Astrocyte (in vitro differentiated cells and primary cell): ENCODE data around the gene MAG. TPM values are rescaled to one million over a fixed set of nuclear protein-coding genes. Genes with fewer than 3 reads are reported as not detected.

Experiments used
- DNase-seq: peaks from one replicate; pipeline ENCODE4 v3.0.0-alpha.2; 2010; ENCODE audit warnings: low read depth
- FAIRE-seq: peaks from 2 replicates; lab custom pipeline; 2011; peaks lifted over from hg19 to GRCh38; lab: Jason Lieb, UNC
- H2AFZ ChIP-seq: 2 replicates; pipeline ENCODE4 v1.6.0; 2012; ENCODE audit warnings: low read depth, low read length, inconsistent platforms
- H3K27ac ChIP-seq: 2 replicates; pipeline ENCODE4 v1.5.1; 2011; ENCODE audit warnings: low read depth, low read length, inconsistent platforms
- H3K27me3 ChIP-seq: 2 replicates; pipeline ENCODE4 v1.6.0; 2011; ENCODE audit warnings: low read length, inconsistent platforms; ENCODE audit not compliant: insufficient read depth
- H3K36me3 ChIP-seq: 2 replicates; pipeline ENCODE4 v1.5.1; 2011; ENCODE audit warnings: low read length, inconsistent platforms; ENCODE audit not compliant: insufficient read depth
- H3K4me1 ChIP-seq: 2 replicates; pipeline ENCODE4 v1.5.1; 2011; ENCODE audit warnings: low read length, inconsistent platforms; ENCODE audit not compliant: insufficient read depth
- H3K4me2 ChIP-seq: 2 replicates; pipeline ENCODE4 v1.6.0; 2012; ENCODE audit warnings: low read length, inconsistent platforms
- H3K4me3 ChIP-seq: 2 replicates; pipeline ENCODE4 v1.5.1; 2011; ENCODE audit warnings: low read depth, mild to moderate bottlenecking, low read length, inconsistent platforms; ENCODE audit not compliant: insufficient read depth
- H3K79me2 ChIP-seq: 2 replicates; pipeline ENCODE4 v1.6.0; 2012; ENCODE audit warnings: mild to moderate bottlenecking, low read length, inconsistent platforms; ENCODE audit not compliant: insufficient read depth
- H3K9ac ChIP-seq: 2 replicates; pipeline ENCODE4 v1.6.0; 2012; ENCODE audit warnings: mild to moderate bottlenecking, low read length, inconsistent platforms
- H3K9me3 ChIP-seq: 2 replicates; pipeline ENCODE4 v1.5.1; 2012; ENCODE audit warnings: low read depth, mild to moderate bottlenecking, low read length, inconsistent platforms; ENCODE audit not compliant: insufficient read depth
- H4K20me1 ChIP-seq: 2 replicates; pipeline ENCODE4 v1.6.0; 2012; ENCODE audit warnings: low read length, inconsistent platforms; ENCODE audit not compliant: insufficient read depth
- H3K27ac Mint-ChIP-seq: one replicate; pipeline ENCODE4 v1.8.0; 2021; ENCODE audit warnings: mild to moderate bottlenecking, mixed read lengths; ENCODE audit not compliant: unreplicated experiment
- H3K27me3 Mint-ChIP-seq: one replicate; pipeline ENCODE4 v1.8.0; 2021; ENCODE audit warnings: low read depth, mixed read lengths; ENCODE audit not compliant: unreplicated experiment
- H3K36me3 Mint-ChIP-seq: one replicate; pipeline ENCODE4 v1.8.0; 2021; ENCODE audit warnings: low read depth, mixed read lengths; ENCODE audit not compliant: unreplicated experiment
- H3K4me1 Mint-ChIP-seq: one replicate; pipeline ENCODE4 v1.8.0; 2021; ENCODE audit warnings: low read depth, mixed read lengths; ENCODE audit not compliant: unreplicated experiment
- H3K4me3 Mint-ChIP-seq: one replicate; pipeline ENCODE4 v1.8.0; 2021; ENCODE audit warnings: mild to moderate bottlenecking, moderate library complexity, mixed read lengths; ENCODE audit not compliant: unreplicated experiment
- H3K9me3 Mint-ChIP-seq: one replicate; pipeline ENCODE4 v1.8.0; 2021; ENCODE audit warnings: mild to moderate bottlenecking, mixed read lengths; ENCODE audit not compliant: unreplicated experiment
- CTCF ChIP-seq: IDR thresholded peaks from 2 replicates; pipeline ENCODE4 v1.5.1; 2011; ENCODE audit warnings: low read depth, mild to moderate bottlenecking, inconsistent platforms, low read length, moderate library complexity; ENCODE audit not compliant: insufficient read depth
- EZH2 ChIP-seq: IDR thresholded peaks from 2 replicates; pipeline ENCODE4 v1.6.1; 2012; ENCODE audit warnings: mild to moderate bottlenecking, low read length, inconsistent platforms; ENCODE audit not compliant: insufficient read depth
- total RNA-seq: library from RNA; stranded (reverse); gene quantifications from 2 replicates; pipeline ENCODE4 v1.2.1, GENCODE V29; 2021

Gene MAG
- total RNA-seq, 1 donor from 2014 or later: not detected

GRCh38 chr19:35294328-35294727 lies 2.4 kb downstream of the MAG start:
- Histone ChIP-seq H4K20me1 (no peaks in the 10 kb centered on the region), H3K9me3 (peaks cover 9% of the 10 kb centered on the region), H3K79me2 (no peaks in the 10 kb centered on the region), H3K4me3 (no peak overlapping the region), H3K36me3 (no peaks in the 10 kb centered on the region), H3K27me3 (peaks cover 3% of the 10 kb centered on the region), H3K4me2 (no peak overlapping the region), H3K27ac (no peak overlapping the region), H2AFZ (no peak overlapping the region), H3K9ac (no peak overlapping the region), H3K4me1 (no peaks in the 10 kb centered on the region)
- Mint-ChIP-seq H3K27ac (no peak overlapping the region), H3K27me3 (peaks cover 18% of the 10 kb centered on the region), H3K9me3 (no peaks in the 10 kb centered on the region), H3K4me3 (no peak overlapping the region), H3K4me1 (no peaks in the 10 kb centered on the region), H3K36me3 (no peaks in the 10 kb centered on the region)
- DNase-seq (no peak), FAIRE-seq (no peak)
- TF ChIP-seq EZH2 (no peak), CTCF (no peak)

- H3K4me3 Mint-ChIP-seq: no peak overlapping the region
- Histone ChIP-seq H3K4me3 (no peak overlapping the region), H3K4me2 (no peak overlapping the region), H3K79me2 (no peaks in the 10 kb centered on the region), H3K27me3 (peaks cover 3% of the 10 kb centered on the region), H3K9me3 (peaks cover 9% of the 10 kb centered on the region), H4K20me1 (no peaks in the 10 kb centered on the region), H3K27ac (no peak overlapping the region), H3K4me1 (no peaks in the 10 kb centered on the region), H2AFZ (no peak overlapping the region), H3K36me3 (no peaks in the 10 kb centered on the region), H3K9ac (no peak overlapping the region)
- H3K4me1 Mint-ChIP-seq: no peaks in the 10 kb centered on the region
- DNase-seq (no peak), FAIRE-seq (no peak)
- H3K27ac Mint-ChIP-seq: no peak overlapping the region
- peaks cover 18% of the 10 kb centered on the region for H3K27me3 Mint-ChIP-seq
- no peaks in the 10 kb centered on the region for H3K9me3 Mint-ChIP-seq
- no peaks in the 10 kb centered on the region for H3K36me3 Mint-ChIP-seq
- TF ChIP-seq EZH2 (no peak), CTCF (no peak)
Measured at GRCh38 chr19:35294859-35295791, 3.2 kb downstream of the MAG start.
